HepG2 (cell line): Measurements from ENCODE around the gene SIRT1. TPM values are rescaled to one million over a fixed set of nuclear protein-coding genes. Genes with fewer than 3 reads are reported as not detected.

ENCODE experiments used
- DR1 ChIP-seq: sonication (generic); formaldehyde crosslinking; IDR thresholded peaks from 2 replicates; pipeline ENCODE4 v1.8.0; 2021; ENCODE audit warnings: mild to moderate bottlenecking, missing genetic modification reagents, inconsistent platforms
- FOSL2 ChIP-seq: sonication (generic); formaldehyde crosslinking; IDR thresholded peaks from 2 replicates; pipeline ENCODE4 v1.4.0; 2020; ENCODE audit warnings: missing genetic modification reagents
- FOXM1 ChIP-seq: sonication (generic); formaldehyde crosslinking; IDR thresholded peaks from 2 replicates; pipeline ENCODE4 v1.5.0; 2020; ENCODE audit warnings: missing genetic modification reagents
- KLF15 ChIP-seq: sonication (generic); formaldehyde crosslinking; IDR thresholded peaks from 2 replicates; pipeline ENCODE4 v1.8.1; 2023; ENCODE audit warnings: borderline replicate concordance, mild to moderate bottlenecking, inconsistent platforms, missing genetic modification reagents, mixed read lengths
- MAFG ChIP-seq: sonication (generic); formaldehyde crosslinking; IDR thresholded peaks from 2 replicates; pipeline ENCODE4 v1.5.1; 2020; ENCODE audit warnings: mild to moderate bottlenecking, missing genetic modification reagents
- PCBP2 ChIP-seq: fragments of 200-400 bp; formaldehyde crosslinking; optimal IDR thresholded peaks from 2 replicates; pipeline ENCODE3; 2018; ENCODE audit warnings: low read length, low read depth; ENCODE audit not compliant: poor library complexity, severe bottlenecking
- POGZ ChIP-seq: sonication (generic); formaldehyde crosslinking; IDR thresholded peaks from 2 replicates; pipeline ENCODE4 v1.4.0; 2020; ENCODE audit warnings: mild to moderate bottlenecking, missing genetic modification reagents
- POLR2AphosphoS5 ChIP-seq: IDR thresholded peaks from 2 replicates; pipeline ENCODE4 v1.6.1; 2012; ENCODE audit warnings: low read depth, low read length
- SATB2 ChIP-seq: sonication (generic); formaldehyde crosslinking; IDR thresholded peaks from 2 replicates; pipeline ENCODE4 v1.5.0; 2020; ENCODE audit warnings: missing genetic modification reagents
- TOE1 ChIP-seq: sonication (generic); formaldehyde crosslinking; IDR thresholded peaks from 2 replicates; pipeline ENCODE4 v1.4.0; 2020; ENCODE audit warnings: mild to moderate bottlenecking, missing genetic modification reagents
- ZNF224 ChIP-seq: sonication (generic); formaldehyde crosslinking; IDR thresholded peaks from 2 replicates; pipeline ENCODE4 v1.5.0; 2020; ENCODE audit warnings: mild to moderate bottlenecking, missing genetic modification reagents
- ZNF343 ChIP-seq: sonication (generic); formaldehyde crosslinking; IDR thresholded peaks from 2 replicates; pipeline ENCODE4 v1.4.0; 2020; ENCODE audit warnings: mild to moderate bottlenecking, missing genetic modification reagents
- ZNF354B ChIP-seq: sonication (generic); formaldehyde crosslinking; IDR thresholded peaks from 2 replicates; pipeline ENCODE4 v1.8.0; 2022; ENCODE audit warnings: mild to moderate bottlenecking, missing genetic modification reagents
- ZNF570 ChIP-seq: sonication (generic); formaldehyde crosslinking; IDR thresholded peaks from 2 replicates; pipeline ENCODE4 v1.4.0; 2020; ENCODE audit warnings: mild to moderate bottlenecking, missing genetic modification reagents, borderline replicate concordance
- ZNF607 ChIP-seq: sonication (generic); formaldehyde crosslinking; IDR thresholded peaks from 2 replicates; pipeline ENCODE4 v1.5.1; 2020; ENCODE audit warnings: missing genetic modification reagents, mild to moderate bottlenecking, borderline replicate concordance
- ZNF670 ChIP-seq: sonication (generic); formaldehyde crosslinking; IDR thresholded peaks from 2 replicates; pipeline ENCODE4 v1.8.0; 2022; ENCODE audit warnings: mild to moderate bottlenecking, missing genetic modification reagents, borderline replicate concordance
- ZSCAN12 ChIP-seq: sonication (generic); formaldehyde crosslinking; IDR thresholded peaks from 2 replicates; pipeline ENCODE4 v1.9.0; 2021; ENCODE audit warnings: mild to moderate bottlenecking, missing genetic modification reagents
- polyA plus RNA-seq, 8 experiments: library from polyadenylated mRNA; depleted of rRNA in 3 of 8; stranded (reverse) in 7 of 8; unstranded in 1 of 8; fragments of >200 nt; fragmentation: Illumina TruSeq in 4 of 8; extraction: Trizol in 4 of 8; gene quantifications; 2 replicates each; pipeline versions ENCODE4 v1.2.1 to v1.2.3, GENCODE V29; 2011 to 2016; ENCODE audit warnings: low read depth in 4 of 8, missing spikeins in 1 of 8, mixed read lengths in 1 of 8; ENCODE audit not compliant: insufficient read depth in 1 of 8
- total RNA-seq, 5 experiments: library from RNA; depleted of rRNA; stranded (reverse); fragments of >200 nt; fragmentation: Illumina TruSeq; extraction: Trizol; gene quantifications; 2 replicates each; pipeline ENCODE4 v1.2.3, GENCODE V29; 2016; ENCODE audit warnings: low read depth in 1 of 5
- TF ChIP-seq, protein P1 (sequence below): sonication (generic); formaldehyde crosslinking; conservative IDR thresholded peaks from 2 replicates; pipeline ENCODE4 v1.4.0; 2020; ENCODE audit warnings: mild to moderate bottlenecking, missing genetic modification reagents, moderate library complexity
- TF ChIP-seq, protein P2 (sequence below), 2 experiments: sonication (generic) in 1 of 2; formaldehyde crosslinking in 1 of 2; IDR thresholded peaks; 2 replicates each; pipeline versions ENCODE4 v1.4.0 to v1.6.1; 2018 to 2020; ENCODE audit warnings: missing genetic modification reagents in 2 of 2, borderline replicate concordance in 1 of 2, low read depth in 1 of 2, mild to moderate bottlenecking in 1 of 2, missing biosample characterization in 1 of 2
- TF ChIP-seq, protein P3 (sequence below): sonication (generic); formaldehyde crosslinking; IDR thresholded peaks from 2 replicates; pipeline ENCODE4 v1.9.0; 2021; ENCODE audit warnings: missing genetic modification reagents, mild to moderate bottlenecking, borderline replicate concordance
- TF ChIP-seq, protein P4 (sequence below): sonication (generic); formaldehyde crosslinking; IDR thresholded peaks from 2 replicates; pipeline ENCODE4 v1.5.0; 2020; ENCODE audit warnings: missing genetic modification reagents
- TF ChIP-seq, protein P5 (sequence below): sonication (generic); formaldehyde crosslinking; IDR thresholded peaks from 2 replicates; pipeline ENCODE4 v1.8.1; 2023; ENCODE audit warnings: mild to moderate bottlenecking, missing genetic modification reagents, borderline replicate concordance

The SIRT1 gene
- total and polyA plus RNA-seq, 2 of the 13 experiments (the other 11 are each of a cell fraction or from before 2014, with no cell fraction given) = 9.4 to 10.2 TPM

DNA sequence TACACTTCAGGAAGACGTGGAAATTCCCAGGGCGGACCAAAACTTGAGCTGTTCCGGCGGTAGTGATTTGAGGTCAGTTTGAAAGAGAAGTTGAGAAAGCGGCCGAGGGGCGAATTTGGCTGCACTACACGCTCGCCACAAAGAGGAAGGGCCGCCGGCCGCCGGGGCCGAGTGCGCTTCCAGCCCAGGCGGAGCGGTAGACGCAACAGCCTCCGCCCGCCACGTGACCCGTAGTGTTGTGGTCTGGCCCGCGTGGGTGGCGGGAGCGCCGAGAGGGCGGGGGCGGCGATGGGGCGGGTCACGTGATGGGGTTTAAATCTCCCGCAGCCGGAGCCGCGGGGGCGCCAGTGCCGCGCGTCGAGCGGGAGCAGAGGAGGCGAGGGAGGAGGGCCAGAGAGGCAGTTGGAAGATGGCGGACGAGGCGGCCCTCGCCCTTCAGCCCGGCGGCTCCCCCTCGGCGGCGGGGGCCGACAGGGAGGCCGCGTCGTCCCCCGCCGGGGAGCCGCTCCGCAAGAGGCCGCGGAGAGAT lies at the start of gene SIRT1 (continued):
- TF ChIP-seq TOE1 (CRISPR knock-in tag) (no peak), FOXM1 (no peak), FOSL2 (CRISPR knock-in tag) (peak; percentile 64), POGZ (CRISPR knock-in tag) (peak; percentile 97), DR1 (CRISPR knock-in tag) (peak; percentile 95), POLR2AphosphoS5 (peak; percentile 89), ZNF343 (CRISPR knock-in tag) (no peak), ZNF607 (CRISPR knock-in tag) (0 out of 2 replicates have a peak, but pooled peaks have one; percentile 82), ZNF354B (CRISPR knock-in tag) (peak; percentile 75; the same call in 1 of the 2 replicates), ZSCAN12 (CRISPR knock-in tag) (no peak), KLF15 (0 out of 2 replicates have a peak, but pooled peaks have one; percentile 58), ZNF670 (CRISPR knock-in tag) (peak; percentile 87), ZNF224 (CRISPR knock-in tag) (0 out of 2 replicates have a peak, but pooled peaks have one; percentile 77), SATB2 (CRISPR knock-in tag) (peak; percentile 62; the same call in 1 of the 2 replicates), MAFG (CRISPR knock-in tag) (no peak), PCBP2 (no peak), ZNF570 (CRISPR knock-in tag) (no peak)
- TF ChIP-seq, protein P1, sequence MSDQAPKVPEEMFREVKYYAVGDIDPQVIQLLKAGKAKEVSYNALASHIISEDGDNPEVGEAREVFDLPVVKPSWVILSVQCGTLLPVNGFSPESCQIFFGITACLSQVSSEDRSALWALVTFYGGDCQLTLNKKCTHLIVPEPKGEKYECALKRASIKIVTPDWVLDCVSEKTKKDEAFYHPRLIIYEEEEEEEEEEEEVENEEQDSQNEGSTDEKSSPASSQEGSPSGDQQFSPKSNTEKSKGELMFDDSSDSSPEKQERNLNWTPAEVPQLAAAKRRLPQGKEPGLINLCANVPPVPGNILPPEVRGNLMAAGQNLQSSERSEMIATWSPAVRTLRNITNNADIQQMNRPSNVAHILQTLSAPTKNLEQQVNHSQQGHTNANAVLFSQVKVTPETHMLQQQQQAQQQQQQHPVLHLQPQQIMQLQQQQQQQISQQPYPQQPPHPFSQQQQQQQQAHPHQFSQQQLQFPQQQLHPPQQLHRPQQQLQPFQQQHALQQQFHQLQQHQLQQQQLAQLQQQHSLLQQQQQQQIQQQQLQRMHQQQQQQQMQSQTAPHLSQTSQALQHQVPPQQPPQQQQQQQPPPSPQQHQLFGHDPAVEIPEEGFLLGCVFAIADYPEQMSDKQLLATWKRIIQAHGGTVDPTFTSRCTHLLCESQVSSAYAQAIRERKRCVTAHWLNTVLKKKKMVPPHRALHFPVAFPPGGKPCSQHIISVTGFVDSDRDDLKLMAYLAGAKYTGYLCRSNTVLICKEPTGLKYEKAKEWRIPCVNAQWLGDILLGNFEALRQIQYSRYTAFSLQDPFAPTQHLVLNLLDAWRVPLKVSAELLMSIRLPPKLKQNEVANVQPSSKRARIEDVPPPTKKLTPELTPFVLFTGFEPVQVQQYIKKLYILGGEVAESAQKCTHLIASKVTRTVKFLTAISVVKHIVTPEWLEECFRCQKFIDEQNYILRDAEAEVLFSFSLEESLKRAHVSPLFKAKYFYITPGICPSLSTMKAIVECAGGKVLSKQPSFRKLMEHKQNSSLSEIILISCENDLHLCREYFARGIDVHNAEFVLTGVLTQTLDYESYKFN (CRISPR knock-in tag) = peak; percentile 54; the same call in 1 of the 2 replicates
- TF ChIP-seq, protein P2, sequence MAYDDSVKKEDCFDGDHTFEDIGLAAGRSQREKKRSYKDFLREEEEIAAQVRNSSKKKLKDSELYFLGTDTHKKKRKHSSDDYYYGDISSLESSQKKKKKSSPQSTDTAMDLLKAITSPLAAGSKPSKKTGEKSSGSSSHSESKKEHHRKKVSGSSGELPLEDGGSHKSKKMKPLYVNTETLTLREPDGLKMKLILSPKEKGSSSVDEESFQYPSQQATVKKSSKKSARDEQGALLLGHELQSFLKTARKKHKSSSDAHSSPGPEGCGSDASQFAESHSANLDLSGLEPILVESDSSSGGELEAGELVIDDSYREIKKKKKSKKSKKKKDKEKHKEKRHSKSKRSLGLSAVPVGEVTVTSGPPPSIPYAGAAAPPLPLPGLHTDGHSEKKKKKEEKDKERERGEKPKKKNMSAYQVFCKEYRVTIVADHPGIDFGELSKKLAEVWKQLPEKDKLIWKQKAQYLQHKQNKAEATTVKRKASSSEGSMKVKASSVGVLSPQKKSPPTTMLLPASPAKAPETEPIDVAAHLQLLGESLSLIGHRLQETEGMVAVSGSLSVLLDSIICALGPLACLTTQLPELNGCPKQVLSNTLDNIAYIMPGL (CRISPR knock-in tag; IDR thresholded peaks at IDR 0.05; ENCODE audit: borderline replicate concordance in 1 of 2, low read depth in 1 of 2) = peak; percentile 48 to 73; a peak in 2 of 4 replicates
- TF ChIP-seq, protein P3, sequence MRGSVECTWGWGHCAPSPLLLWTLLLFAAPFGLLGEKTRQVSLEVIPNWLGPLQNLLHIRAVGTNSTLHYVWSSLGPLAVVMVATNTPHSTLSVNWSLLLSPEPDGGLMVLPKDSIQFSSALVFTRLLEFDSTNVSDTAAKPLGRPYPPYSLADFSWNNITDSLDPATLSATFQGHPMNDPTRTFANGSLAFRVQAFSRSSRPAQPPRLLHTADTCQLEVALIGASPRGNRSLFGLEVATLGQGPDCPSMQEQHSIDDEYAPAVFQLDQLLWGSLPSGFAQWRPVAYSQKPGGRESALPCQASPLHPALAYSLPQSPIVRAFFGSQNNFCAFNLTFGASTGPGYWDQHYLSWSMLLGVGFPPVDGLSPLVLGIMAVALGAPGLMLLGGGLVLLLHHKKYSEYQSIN (CRISPR knock-in tag) = no peak
- TF ChIP-seq, protein P4, sequence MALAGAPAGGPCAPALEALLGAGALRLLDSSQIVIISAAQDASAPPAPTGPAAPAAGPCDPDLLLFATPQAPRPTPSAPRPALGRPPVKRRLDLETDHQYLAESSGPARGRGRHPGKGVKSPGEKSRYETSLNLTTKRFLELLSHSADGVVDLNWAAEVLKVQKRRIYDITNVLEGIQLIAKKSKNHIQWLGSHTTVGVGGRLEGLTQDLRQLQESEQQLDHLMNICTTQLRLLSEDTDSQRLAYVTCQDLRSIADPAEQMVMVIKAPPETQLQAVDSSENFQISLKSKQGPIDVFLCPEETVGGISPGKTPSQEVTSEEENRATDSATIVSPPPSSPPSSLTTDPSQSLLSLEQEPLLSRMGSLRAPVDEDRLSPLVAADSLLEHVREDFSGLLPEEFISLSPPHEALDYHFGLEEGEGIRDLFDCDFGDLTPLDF (CRISPR knock-in tag) = peak; percentile 93
- TF ChIP-seq, protein P5, sequence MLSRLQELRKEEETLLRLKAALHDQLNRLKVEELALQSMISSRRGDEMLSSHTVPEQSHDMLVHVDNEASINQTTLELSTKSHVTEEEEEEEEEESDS = peak; percentile 85; the same call in 1 of the 2 replicates
